ENCODE measurements around the gene OTOS. TPM values are rescaled to one million over a fixed set of nuclear protein-coding genes. Genes with fewer than 3 reads are reported as not detected.

The OTOS gene
- total RNA-seq, 1 donor from 2014 or later: not detected

DNA sequence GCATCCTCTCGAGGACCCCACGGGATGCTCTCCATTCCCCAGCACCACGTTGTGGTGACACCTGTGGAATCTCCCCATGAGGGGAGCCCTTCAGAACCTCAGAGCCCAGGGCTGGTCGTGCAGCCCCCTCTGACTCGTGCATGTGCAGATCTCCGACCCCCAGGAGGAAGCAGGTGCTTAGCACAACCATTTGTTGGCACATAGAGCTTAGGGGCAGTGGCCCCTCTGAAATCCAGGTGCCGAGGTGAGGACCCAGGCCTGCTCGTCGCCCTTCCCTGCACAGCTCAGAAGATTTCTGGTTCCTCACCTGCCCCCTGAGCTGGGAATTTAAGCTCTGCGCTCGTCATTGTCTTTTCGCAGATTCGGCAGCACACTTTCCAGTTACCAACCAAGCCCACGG is 1.3 kb upstream of the OTOS start:
- Histone ChIP-seq H3K27me3 (ENCODE audit: low read depth) (peaks cover 24% of the 10 kb centered on the region), H3K4me1 (peaks cover 6% of the 10 kb centered on the region), H3K9me3 (no peaks in the 10 kb centered on the region), H3K4me3 (no peak overlapping the region), H3K27ac (no peak overlapping the region), H3K36me3 (no peaks in the 10 kb centered on the region)
- ATAC-seq (no peak), DNase-seq (peak; percentile 28)
- TF ChIP-seq, protein P1, sequence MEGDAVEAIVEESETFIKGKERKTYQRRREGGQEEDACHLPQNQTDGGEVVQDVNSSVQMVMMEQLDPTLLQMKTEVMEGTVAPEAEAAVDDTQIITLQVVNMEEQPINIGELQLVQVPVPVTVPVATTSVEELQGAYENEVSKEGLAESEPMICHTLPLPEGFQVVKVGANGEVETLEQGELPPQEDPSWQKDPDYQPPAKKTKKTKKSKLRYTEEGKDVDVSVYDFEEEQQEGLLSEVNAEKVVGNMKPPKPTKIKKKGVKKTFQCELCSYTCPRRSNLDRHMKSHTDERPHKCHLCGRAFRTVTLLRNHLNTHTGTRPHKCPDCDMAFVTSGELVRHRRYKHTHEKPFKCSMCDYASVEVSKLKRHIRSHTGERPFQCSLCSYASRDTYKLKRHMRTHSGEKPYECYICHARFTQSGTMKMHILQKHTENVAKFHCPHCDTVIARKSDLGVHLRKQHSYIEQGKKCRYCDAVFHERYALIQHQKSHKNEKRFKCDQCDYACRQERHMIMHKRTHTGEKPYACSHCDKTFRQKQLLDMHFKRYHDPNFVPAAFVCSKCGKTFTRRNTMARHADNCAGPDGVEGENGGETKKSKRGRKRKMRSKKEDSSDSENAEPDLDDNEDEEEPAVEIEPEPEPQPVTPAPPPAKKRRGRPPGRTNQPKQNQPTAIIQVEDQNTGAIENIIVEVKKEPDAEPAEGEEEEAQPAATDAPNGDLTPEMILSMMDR (IDR thresholded peaks at IDR 0.05): no peak
- intact Hi-C loops (cut with DNase I): no loop called here

DNA sequence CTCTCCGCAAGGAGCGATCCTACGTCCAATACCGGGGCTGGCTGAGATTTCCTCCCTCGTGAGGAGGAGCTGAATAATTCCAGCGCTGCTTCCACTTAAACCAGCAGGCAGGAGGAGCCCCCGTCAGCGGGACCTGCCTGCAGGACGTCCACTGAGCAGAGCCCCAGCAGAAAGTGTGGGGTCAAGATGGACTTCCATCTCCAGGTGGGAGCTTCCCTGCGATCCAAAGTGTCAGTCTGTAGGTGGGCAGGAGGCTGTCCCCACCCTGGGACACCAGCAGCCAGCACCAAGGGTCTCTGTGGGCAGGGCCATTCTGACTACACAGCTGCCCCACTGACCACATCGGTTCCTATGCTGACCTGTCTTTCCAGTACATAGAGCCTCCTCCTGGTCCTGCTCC is 462 bp upstream of the OTOS start:
- intact Hi-C loops (cut with DNase I): no loop called here
- Histone ChIP-seq H3K9me3 (no peaks in the 10 kb centered on the region), H3K4me1 (peaks cover 6% of the 10 kb centered on the region), H3K27ac (no peak overlapping the region), H3K27me3 (ENCODE audit: low read depth) (peaks cover 17% of the 10 kb centered on the region), H3K4me3 (no peak overlapping the region), H3K36me3 (no peaks in the 10 kb centered on the region)
- DNase-seq: peak; percentile 17
- no peak for ATAC-seq
- TF ChIP-seq, protein P1 (IDR thresholded peaks at IDR 0.05): no peak

DNA sequence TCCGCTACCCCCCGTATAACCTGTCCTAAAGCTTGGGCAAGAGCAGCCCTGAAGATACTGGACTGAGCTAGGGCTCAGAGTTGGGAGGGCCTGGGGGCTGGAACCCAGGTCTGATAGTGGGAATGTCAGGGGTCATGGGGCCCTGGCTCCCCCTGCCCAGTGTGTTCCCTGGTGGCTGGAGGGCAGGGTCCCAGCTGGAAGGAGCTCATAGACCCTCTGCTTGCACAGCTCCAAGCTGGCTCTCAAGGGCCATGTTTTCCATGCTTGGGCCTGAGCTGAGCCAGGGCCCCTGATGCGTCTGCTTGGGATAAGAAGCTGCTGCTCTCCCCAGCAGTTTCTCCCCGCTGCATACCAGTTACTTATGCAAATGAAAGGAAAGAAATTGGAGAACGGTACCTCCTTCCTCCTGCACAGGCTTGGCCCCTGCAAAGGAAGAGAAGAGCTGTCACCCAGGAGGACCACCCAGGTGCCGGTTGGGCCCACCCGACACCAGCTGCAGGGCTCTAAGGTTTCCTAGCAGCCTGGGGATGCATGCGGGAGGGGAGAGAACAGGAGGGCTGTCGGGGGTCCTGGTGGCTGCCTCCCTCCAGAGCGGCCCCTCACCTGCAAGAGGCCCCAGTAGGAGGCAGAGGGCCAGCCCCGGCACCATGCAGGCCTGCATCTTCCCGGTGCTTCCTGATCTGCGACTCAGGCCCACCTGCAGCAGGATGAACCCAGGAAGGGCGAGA is 628 bp downstream of the OTOS start:
- intact Hi-C loops (cut with DNase I): no loop called here

DNA sequence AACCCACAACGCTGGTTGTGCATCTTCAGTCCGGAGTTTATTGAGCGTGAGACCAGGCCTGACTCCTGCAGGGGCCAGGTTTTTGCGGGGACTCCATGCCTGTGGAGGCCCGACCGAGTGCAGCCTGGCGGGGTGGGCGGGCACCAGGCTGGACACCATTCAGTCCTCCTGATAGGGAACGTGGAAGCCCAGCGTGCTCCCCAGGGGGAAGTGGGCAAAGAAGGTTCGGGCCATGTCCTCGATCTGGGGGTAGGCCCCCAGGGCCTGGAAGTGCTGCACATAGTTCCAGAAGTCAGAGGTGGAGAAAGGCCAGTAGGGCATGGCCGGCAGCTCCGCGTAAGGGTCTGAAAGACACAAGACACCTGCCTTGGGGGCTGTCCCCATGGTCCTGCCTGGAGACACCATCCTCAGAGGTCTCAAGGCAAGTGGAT is 1.4 kb downstream of the OTOS start:
- no peak overlapping the region for H3K4me3 ChIP-seq
- H3K27me3 ChIP-seq (ENCODE audit: low read depth): peaks cover 12% of the 10 kb centered on the region
- H3K36me3 ChIP-seq: no peaks in the 10 kb centered on the region
- H3K9me3 ChIP-seq: no peaks in the 10 kb centered on the region
- peak; percentile 39 for DNase-seq
- ATAC-seq: no peak
- TF ChIP-seq, protein P1 (IDR thresholded peaks at IDR 0.05): no peak
- intact Hi-C loops (cut with DNase I): no loop called here
- no peak overlapping the region for H3K27ac ChIP-seq
- H3K4me1 ChIP-seq: peaks cover 21% of the 10 kb centered on the region

More for the DNA sequence above, 628 bp downstream of the OTOS start:
- Histone ChIP-seq H3K27me3 (ENCODE audit: low read depth) (peaks cover 13% of the 10 kb centered on the region), H3K4me1 (peaks cover 14% of the 10 kb centered on the region), H3K27ac (no peak overlapping the region), H3K9me3 (no peaks in the 10 kb centered on the region), H3K4me3 (no peak overlapping the region), H3K36me3 (no peaks in the 10 kb centered on the region)
- DNase-seq: peak; percentile 34
- ATAC-seq: no peak
- TF ChIP-seq, protein P1 (IDR thresholded peaks at IDR 0.05): no peak

DNA sequence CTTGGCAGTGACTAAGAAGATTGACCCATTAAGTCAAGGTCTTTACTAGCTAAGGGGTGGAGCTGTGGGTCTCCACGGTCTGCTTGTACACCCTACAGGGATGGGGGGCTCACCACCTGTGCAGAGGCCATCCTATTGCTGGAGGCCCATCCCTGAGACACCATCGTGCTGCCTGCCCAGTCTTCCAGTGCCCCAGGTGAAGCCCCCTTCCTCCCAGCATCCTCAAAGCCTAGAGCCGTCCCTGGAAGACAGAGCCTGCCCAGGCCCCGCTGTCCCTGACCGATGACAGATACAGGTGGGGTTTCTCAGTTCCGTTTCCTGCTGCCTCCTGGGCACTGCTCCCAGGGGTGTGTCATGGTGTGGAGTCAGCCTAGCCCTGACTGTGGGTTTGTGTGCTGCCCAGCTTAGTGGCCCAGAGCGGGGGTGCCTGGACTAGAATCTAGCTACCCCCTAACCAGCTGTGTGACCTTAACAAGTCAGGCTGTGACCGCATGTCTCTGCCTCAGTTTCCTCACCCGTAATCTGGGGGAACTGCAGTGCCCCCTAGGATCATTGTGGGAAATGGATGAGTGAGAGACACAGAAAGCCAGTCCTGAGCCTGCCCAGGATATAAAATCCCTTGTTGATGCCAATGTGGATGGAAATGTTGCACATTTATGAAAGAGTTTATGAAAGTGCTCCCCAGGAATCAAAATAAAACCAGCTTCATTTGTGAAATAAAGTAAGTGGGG is 2.0 kb downstream of the OTOS start:
- Histone ChIP-seq H3K27ac (no peak overlapping the region), H3K36me3 (peaks cover 3% of the 10 kb centered on the region), H3K4me1 (peaks cover 16% of the 10 kb centered on the region), H3K4me3 (no peak overlapping the region), H3K27me3 (ENCODE audit: low read depth) (peaks cover 8% of the 10 kb centered on the region), H3K9me3 (no peaks in the 10 kb centered on the region)
- ATAC-seq (no peak), DNase-seq (peak; percentile 15)
- intact Hi-C loops (cut with DNase I): no loop called here
- TF ChIP-seq, protein P1 (IDR thresholded peaks at IDR 0.05): no peak

All from lower lobe of right lung (tissue), 2 donors.